ENCODE measurements around the gene PARD3. TPM values are rescaled to one million over a fixed set of nuclear protein-coding genes. Genes with fewer than 3 reads are reported as not detected.

The PARD3 gene
- total RNA-seq, 1 donor, result 42.1 TPM

- no peak overlapping the region for H3K4me3 ChIP-seq (ENCODE audit: low read depth, low read length)
- no peak for TF ChIP-seq CTCF (IDR thresholded peaks at IDR 0.05; ENCODE audit: insufficient read depth, low read length)
- peak; percentile 89 for DNase-seq (ENCODE audit: low read depth)
Measured at GRCh38 chr10:34731885-34732701, 83.0 kb downstream of the PARD3 start.

GRCh38 chr10:34731213-34731612 is 83.9 kb downstream of the PARD3 start:
- no peak overlapping the region for H3K4me3 ChIP-seq (ENCODE audit: low read depth, low read length)
- TF ChIP-seq CTCF (IDR thresholded peaks at IDR 0.05; ENCODE audit: insufficient read depth, low read length), result no peak
- DNase-seq (ENCODE audit: low read depth), result no peak

GRCh38 chr10:34730726-34731125 is 84.4 kb downstream of the PARD3 start:
- no peak for TF ChIP-seq CTCF (IDR thresholded peaks at IDR 0.05; ENCODE audit: insufficient read depth, low read length)
- H3K4me3 ChIP-seq (ENCODE audit: low read depth, low read length), result no peak overlapping the region
- DNase-seq (ENCODE audit: low read depth), result no peak

GRCh38 chr10:34729619-34730018 is 85.5 kb downstream of the PARD3 start:
- no peak for DNase-seq (ENCODE audit: low read depth)
- H3K4me3 ChIP-seq (ENCODE audit: low read depth, low read length), result no peak overlapping the region
- no peak for TF ChIP-seq CTCF (IDR thresholded peaks at IDR 0.05; ENCODE audit: insufficient read depth, low read length)

- no peak for TF ChIP-seq CTCF (IDR thresholded peaks at IDR 0.05; ENCODE audit: insufficient read depth, low read length)
- H3K4me3 ChIP-seq (ENCODE audit: low read depth, low read length), result no peak overlapping the region
- no peak for DNase-seq (ENCODE audit: low read depth)
Measured at GRCh38 chr10:34728361-34728760, 86.7 kb downstream of the PARD3 start.

- H3K4me3 ChIP-seq (ENCODE audit: low read depth, low read length), result no peak overlapping the region
- no peak for TF ChIP-seq CTCF (IDR thresholded peaks at IDR 0.05; ENCODE audit: insufficient read depth, low read length)
- peak; percentile 52 for DNase-seq (ENCODE audit: low read depth)
Measured at GRCh38 chr10:34727595-34728033, 87.5 kb downstream of the PARD3 start.
